Lung (tissue), 12 donors: ENCODE data around the gene PATE4. TPM values are rescaled to one million over a fixed set of nuclear protein-coding genes. Genes with fewer than 3 reads are reported as not detected.
A peak's percentile ranks its signal among the peaks of the same experiment; 100 is the strongest.

Experiments
- ATAC-seq: fragments of 200-7000 bp; cut with Tn5 transposase; one replicate; pipeline ENCODE4 v1.9.1; 2020; ENCODE audit warnings: moderate number of reproducible peaks; ENCODE audit not compliant: insufficient read depth, low FRiP score
- DNase-seq, 3 donors: peaks; one replicate each; pipeline ENCODE4 v3.0.0-alpha.2; 2013 to 2017
- H3K27ac ChIP-seq, 2 donors: one replicate each; pipeline ENCODE4 v1.5.1; 2013; ENCODE audit warnings: mild to moderate bottlenecking in 2 of 2, moderate library complexity in 2 of 2, control low read depth in 1 of 2, inconsistent platforms in 1 of 2, low read depth in 1 of 2, low read length in 1 of 2
- H3K27me3 ChIP-seq, 3 donors: one replicate each; pipeline ENCODE4 v1.5.1; 2013; ENCODE audit warnings: low read length in 2 of 3; ENCODE audit not compliant: control insufficient read depth in 3 of 3, insufficient read depth in 3 of 3
- H3K36me3 ChIP-seq, 4 donors: one replicate each; pipeline ENCODE4 v1.5.1; 2013; ENCODE audit warnings: low read length in 4 of 4, mild to moderate bottlenecking in 1 of 4, moderate library complexity in 1 of 4; ENCODE audit not compliant: control insufficient read depth in 4 of 4, insufficient read depth in 4 of 4
- H3K4me1 ChIP-seq, 5 donors: one replicate each; pipeline ENCODE4 v1.5.1; 2013; ENCODE audit warnings: low read length in 5 of 5, mild to moderate bottlenecking in 2 of 5, moderate library complexity in 1 of 5; ENCODE audit not compliant: control insufficient read depth in 5 of 5, insufficient read depth in 5 of 5
- H3K4me3 ChIP-seq: one replicate; pipeline ENCODE4 v1.5.1; 2013; ENCODE audit warnings: mild to moderate bottlenecking, control low read depth, moderate library complexity
- H3K9ac ChIP-seq, 2 donors: one replicate each; pipeline ENCODE4 v1.5.1; 2013; ENCODE audit warnings: low read length in 2 of 2, control low read depth in 1 of 2; ENCODE audit not compliant: insufficient read depth in 1 of 2
- H3K9me3 ChIP-seq, 4 donors: one replicate each; pipeline ENCODE4 v1.5.1; 2013; ENCODE audit warnings: low read length in 3 of 4, mild to moderate bottlenecking in 1 of 4, moderate library complexity in 1 of 4; ENCODE audit not compliant: control insufficient read depth in 4 of 4, insufficient read depth in 3 of 4
- WGBS, 2 donors: extraction: QIAGEN DNeasy Blood & Tissue Kit; methylation state at CpG; one replicate each; pipeline ENCODE4 v1.1.7; 2013; 5-methylcytosine and 5-hydroxymethylcytosine counted together
- polyA plus RNA-seq, 2 donors: library from polyadenylated mRNA; stranded (reverse); fragments of 200-250 nt; gene quantifications; one replicate each; pipeline ENCODE4 v1.2.1, GENCODE V29; 2013
- total RNA-seq, 2 donors: library from RNA; depleted of rRNA in 1 of 2; stranded (reverse); fragments of >200 nt in 1 of 2; gene quantifications; one replicate each; pipeline ENCODE4 v1.2.1, GENCODE V29; 2014 to 2021
- TF ChIP-seq, protein P1 (sequence below): IDR thresholded peaks from 2 replicates; pipeline ENCODE4 v1.5.1; 2012; ENCODE audit warnings: mild to moderate bottlenecking; ENCODE audit errors: control extremely low read depth, extremely low read depth
- donor health status: control.
- donor health status: control.
- donor health status: Bipolar disorder and iron deficiency.
- donor health status: healthy.
- donor health status: DM: yes; HTN: yes; CAD: no.

Gene PATE4
- total and polyA plus RNA-seq, 4 donors, result not detected

GRCh38 chr11:125869521-125869920, 36.4 kb downstream of the PATE4 start:
- WGBS, 2 donors, result 71 to 81% methylated on average over 2 of the region's 2 CpGs
- Histone ChIP-seq H3K36me3 (no peaks in the 10 kb centered on the region), H3K4me3 (no peak overlapping the region), H3K9ac (no peak overlapping the region), H3K4me1 (no peaks in the 10 kb centered on the region), H3K27ac (no peak overlapping the region), H3K27me3 (no peaks in the 10 kb centered on the region), H3K9me3 (no peaks in the 10 kb centered on the region)
- DNase-seq (no peak), ATAC-seq (no peak)
- TF ChIP-seq, protein P1, sequence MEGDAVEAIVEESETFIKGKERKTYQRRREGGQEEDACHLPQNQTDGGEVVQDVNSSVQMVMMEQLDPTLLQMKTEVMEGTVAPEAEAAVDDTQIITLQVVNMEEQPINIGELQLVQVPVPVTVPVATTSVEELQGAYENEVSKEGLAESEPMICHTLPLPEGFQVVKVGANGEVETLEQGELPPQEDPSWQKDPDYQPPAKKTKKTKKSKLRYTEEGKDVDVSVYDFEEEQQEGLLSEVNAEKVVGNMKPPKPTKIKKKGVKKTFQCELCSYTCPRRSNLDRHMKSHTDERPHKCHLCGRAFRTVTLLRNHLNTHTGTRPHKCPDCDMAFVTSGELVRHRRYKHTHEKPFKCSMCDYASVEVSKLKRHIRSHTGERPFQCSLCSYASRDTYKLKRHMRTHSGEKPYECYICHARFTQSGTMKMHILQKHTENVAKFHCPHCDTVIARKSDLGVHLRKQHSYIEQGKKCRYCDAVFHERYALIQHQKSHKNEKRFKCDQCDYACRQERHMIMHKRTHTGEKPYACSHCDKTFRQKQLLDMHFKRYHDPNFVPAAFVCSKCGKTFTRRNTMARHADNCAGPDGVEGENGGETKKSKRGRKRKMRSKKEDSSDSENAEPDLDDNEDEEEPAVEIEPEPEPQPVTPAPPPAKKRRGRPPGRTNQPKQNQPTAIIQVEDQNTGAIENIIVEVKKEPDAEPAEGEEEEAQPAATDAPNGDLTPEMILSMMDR, result no peak

DNA sequence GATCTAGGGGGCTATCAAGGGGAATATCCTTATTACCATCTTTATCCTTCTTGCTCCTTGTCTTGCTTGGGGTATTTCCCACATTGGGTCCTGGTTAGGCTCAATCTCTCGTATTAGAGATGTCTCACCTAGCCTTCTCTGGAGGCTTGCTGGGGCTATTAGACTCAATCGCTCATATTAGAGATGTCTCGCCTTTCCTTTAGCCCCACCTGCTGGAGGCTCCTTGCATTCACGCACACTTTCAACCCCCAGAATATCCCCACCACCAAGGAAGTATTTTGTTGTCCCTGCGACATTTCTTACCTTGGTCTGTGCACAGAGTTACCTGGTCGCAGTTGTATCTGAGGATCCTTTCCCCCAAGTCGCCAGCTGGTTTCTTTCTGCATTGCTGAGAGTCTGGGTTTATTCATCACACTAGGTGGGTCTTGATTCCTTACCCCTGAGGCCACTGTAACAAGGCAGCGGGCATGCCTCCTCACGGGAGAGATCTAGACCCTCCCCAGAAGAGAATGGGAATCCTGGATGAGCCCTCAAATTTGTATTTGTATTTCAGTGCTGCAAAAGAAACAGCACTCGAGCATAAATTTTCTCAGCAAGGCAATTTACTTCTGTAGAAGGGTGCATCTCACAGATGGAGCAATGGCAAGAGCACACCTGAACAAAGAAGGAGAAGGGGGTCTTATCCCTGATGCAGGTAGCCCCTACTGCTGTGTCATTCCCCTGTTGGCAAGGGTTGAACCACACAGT, 38.4 kb downstream of the PATE4 start:
- ATAC-seq, result no peak
- Histone ChIP-seq H3K27ac (no peak overlapping the region), H3K27me3 (no peaks in the 10 kb centered on the region), H3K4me3 (no peak overlapping the region), H3K4me1 (no peaks in the 10 kb centered on the region), H3K9ac (no peak overlapping the region), H3K9me3 (no peaks in the 10 kb centered on the region), H3K36me3 (no peaks in the 10 kb centered on the region)
- WGBS, 2 donors, result 81 to 95% methylated on average over 10 of the region's 10 CpGs
- DNase-seq, result peak; percentile 18 to 29 (median 26)
- TF ChIP-seq, protein P1, result no peak

DNA sequence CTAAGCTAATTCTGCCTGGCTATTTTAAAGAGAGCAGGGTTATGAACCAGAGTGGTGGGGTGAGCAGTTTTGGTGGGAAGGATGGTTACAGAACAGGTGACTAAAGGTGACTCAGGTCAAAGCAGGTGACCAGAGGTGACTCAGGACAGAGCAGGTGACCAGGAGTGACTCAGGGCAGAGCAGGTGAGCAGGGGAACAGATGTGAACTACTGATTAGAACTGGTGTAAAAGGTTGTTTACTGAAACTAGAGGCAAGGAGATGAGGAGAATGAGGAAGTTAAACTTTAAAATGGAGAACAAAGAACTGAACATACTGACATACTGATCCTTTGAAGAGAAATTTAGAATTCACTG, 39.0 kb downstream of the PATE4 start:
- DNase-seq, result no peak
- H3K9ac ChIP-seq, result no peak overlapping the region
- ATAC-seq, result no peak
- no peak overlapping the region for H3K4me3 ChIP-seq
- H3K4me1 ChIP-seq, result no peaks in the 10 kb centered on the region
- TF ChIP-seq, protein P1, result no peak
- H3K9me3 ChIP-seq, result no peaks in the 10 kb centered on the region
- no peaks in the 10 kb centered on the region for H3K36me3 ChIP-seq
- no peaks in the 10 kb centered on the region for H3K27me3 ChIP-seq
- no peak overlapping the region for H3K27ac ChIP-seq
